GM20000 (cell line): ENCODE data around the gene PCDH10.
A peak's percentile ranks its signal among the peaks of the same experiment; 100 is the strongest.

Experiments
- DNase-seq: peaks from one replicate; pipeline ENCODE4 v3.0.0; 2012; ENCODE audit warnings: low spot score
- TF ChIP-seq, protein P1 (sequence below): IDR thresholded peaks from 2 replicates; pipeline ENCODE4 v1.5.1; 2012; ENCODE audit warnings: mild to moderate bottlenecking, control low read depth; ENCODE audit errors: extremely low read depth, missing control alignments

The PCDH10 gene

DNA sequence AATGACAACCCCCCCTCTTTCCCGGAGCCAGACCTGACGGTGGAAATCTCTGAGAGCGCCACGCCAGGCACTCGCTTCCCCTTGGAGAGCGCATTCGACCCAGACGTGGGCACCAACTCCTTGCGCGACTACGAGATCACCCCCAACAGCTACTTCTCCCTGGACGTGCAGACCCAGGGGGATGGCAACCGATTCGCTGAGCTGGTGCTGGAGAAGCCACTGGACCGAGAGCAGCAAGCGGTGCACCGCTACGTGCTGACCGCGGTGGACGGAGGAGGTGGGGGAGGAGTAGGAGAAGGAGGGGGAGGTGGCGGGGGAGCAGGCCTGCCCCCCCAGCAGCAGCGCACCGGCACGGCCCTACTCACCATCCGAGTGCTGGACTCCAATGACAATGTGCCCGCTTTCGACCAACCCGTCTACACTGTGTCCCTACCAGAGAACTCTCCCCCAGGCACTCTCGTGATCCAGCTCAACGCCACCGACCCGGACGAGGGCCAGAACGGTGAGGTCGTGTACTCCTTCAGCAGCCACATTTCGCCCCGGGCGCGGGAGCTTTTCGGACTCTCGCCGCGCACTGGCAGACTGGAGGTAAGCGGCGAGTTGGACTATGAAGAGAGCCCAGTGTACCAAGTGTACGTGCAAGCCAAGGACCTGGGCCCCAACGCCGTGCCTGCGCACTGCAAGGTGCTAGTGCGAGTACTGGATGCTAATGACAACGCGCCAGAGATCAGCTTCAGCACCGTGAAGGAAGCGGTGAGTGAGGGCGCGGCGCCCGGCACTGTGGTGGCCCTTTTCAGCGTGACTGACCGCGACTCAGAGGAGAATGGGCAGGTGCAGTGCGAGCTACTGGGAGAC, 1.6 kb downstream of the PCDH10 start:
- TF ChIP-seq, protein P1, sequence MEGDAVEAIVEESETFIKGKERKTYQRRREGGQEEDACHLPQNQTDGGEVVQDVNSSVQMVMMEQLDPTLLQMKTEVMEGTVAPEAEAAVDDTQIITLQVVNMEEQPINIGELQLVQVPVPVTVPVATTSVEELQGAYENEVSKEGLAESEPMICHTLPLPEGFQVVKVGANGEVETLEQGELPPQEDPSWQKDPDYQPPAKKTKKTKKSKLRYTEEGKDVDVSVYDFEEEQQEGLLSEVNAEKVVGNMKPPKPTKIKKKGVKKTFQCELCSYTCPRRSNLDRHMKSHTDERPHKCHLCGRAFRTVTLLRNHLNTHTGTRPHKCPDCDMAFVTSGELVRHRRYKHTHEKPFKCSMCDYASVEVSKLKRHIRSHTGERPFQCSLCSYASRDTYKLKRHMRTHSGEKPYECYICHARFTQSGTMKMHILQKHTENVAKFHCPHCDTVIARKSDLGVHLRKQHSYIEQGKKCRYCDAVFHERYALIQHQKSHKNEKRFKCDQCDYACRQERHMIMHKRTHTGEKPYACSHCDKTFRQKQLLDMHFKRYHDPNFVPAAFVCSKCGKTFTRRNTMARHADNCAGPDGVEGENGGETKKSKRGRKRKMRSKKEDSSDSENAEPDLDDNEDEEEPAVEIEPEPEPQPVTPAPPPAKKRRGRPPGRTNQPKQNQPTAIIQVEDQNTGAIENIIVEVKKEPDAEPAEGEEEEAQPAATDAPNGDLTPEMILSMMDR, result no peak
- peak; percentile 13 for DNase-seq

DNA sequence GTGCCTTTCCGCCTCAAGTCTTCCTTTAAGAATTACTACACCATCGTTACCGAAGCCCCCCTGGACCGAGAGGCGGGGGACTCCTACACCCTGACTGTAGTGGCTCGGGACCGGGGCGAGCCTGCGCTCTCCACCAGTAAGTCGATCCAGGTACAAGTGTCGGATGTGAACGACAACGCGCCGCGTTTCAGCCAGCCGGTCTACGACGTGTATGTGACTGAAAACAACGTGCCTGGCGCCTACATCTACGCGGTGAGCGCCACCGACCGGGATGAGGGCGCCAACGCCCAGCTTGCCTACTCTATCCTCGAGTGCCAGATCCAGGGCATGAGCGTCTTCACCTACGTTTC, 2.2 kb downstream of the PCDH10 start:
- TF ChIP-seq, protein P1, result no peak
- DNase-seq, result peak; percentile 13

- TF ChIP-seq, protein P1, result no peak
- peak; percentile 8 for DNase-seq
Measured at GRCh38 chr4:133151691-133152329, 2.7 kb downstream of the PCDH10 start.

DNA sequence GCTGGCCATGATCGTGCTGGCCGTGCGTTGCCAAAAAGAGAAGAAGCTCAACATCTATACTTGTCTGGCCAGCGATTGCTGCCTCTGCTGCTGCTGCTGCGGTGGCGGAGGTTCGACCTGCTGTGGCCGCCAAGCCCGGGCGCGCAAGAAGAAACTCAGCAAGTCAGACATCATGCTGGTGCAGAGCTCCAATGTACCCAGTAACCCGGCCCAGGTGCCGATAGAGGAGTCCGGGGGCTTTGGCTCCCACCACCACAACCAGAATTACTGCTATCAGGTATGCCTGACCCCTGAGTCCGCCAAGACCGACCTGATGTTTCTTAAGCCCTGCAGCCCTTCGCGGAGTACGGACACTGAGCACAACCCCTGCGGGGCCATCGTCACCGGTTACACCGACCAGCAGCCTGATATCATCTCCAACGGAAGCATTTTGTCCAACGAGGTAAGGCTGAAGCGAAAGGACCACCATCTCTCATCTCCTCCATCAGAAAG, 3.3 kb downstream of the PCDH10 start:
- TF ChIP-seq, protein P1, result no peak
- peak; percentile 7 for DNase-seq

- peak; percentile 8 for DNase-seq
- TF ChIP-seq, protein P1, result no peak
Measured at GRCh38 chr4:133152831-133153481, 3.9 kb downstream of the PCDH10 start.

DNA sequence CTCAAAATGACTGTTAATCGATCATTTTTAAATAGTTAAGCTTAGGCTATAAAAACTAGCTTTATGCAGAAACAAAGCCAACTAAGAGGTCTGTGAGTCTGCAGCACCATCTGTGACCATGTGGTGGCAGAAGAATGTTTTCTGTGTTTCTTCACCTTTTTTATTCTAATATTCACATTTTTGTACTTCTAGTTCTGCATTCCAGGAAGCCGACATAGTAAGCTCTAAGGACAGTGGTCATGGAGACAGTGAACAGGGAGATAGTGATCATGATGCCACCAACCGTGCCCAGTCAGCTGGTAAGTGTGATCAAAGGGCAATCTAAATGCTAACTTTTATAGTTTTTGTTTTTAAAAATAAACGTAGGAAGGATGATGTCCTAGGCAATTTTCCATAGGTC, 5.6 kb downstream of the PCDH10 start:
- TF ChIP-seq, protein P1, result no peak
- DNase-seq, result peak; percentile 22

DNA sequence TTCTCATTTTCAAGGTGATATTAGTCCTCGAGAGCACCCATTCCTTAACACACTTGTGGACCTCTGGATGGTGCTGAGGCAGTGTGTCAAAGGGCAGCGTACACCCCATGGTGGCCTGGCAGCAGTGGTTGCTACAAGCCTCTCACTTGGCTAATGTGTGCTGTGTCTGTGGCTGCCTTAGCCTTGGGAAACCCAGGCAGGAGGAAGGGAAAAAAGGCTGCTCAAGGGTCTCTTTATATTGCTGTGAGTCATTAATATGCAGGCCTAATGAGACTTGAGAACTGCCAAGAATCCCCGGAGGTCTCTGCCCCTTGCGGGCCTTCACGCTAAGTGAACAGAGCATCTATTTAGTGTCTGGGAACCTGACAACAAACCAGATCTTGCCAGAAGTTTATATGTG, 7.0 kb downstream of the PCDH10 start:
- TF ChIP-seq, protein P1, result no peak
- no peak for DNase-seq
